Measurements from ENCODE around the gene PAFAH1B1. TPM values are rescaled to one million over a fixed set of nuclear protein-coding genes. Genes with fewer than 3 reads are reported as not detected.

Gene PAFAH1B1
- total RNA-seq, 2 donors from 2014 or later, result 102 to 164 TPM

DNA sequence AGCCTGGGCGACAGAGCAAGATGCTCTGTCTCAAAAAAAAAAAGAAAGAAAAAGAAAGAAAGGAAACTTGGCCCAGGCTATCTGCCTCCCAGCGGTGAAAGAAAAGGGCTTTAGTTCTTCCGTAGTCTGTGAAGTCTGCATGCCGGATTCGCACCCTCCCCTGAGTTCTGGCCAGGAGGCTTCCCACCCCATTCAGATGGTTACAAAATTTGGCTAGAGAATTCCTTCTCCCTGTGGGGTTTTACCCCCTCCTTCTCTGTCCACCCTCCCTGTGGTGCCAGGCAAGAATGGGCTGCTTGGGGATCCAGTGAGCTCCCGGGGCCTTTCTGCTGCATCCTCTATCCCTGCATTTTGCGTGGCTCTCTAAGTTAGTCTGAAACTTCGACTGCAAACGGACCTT lies 37.8 kb downstream of the PAFAH1B1 start:
- no peaks in the 10 kb centered on the region for H3K36me3 ChIP-seq
- H3K27ac ChIP-seq, result no peak overlapping the region
- no peak for TF ChIP-seq CTCF (IDR thresholded peaks at IDR 0.05)
- ATAC-seq (ENCODE audit: insufficient number of reproducible peaks, low FRiP score, low read depth) (no peak), DNase-seq (ENCODE audit: low spot score) (no peak)
- peaks cover 27 to 61% of the 10 kb centered on the region in 2 donors for H3K4me1 ChIP-seq (ENCODE audit: control insufficient read depth in 1 of 2, low read depth in 2 of 2)
- H3K27me3 ChIP-seq (replicated peaks; ENCODE audit: insufficient read depth), result no peaks in the 10 kb centered on the region
- no peak overlapping the region for H3K4me3 ChIP-seq
- H3K9me3 ChIP-seq, result no peaks in the 10 kb centered on the region

DNA sequence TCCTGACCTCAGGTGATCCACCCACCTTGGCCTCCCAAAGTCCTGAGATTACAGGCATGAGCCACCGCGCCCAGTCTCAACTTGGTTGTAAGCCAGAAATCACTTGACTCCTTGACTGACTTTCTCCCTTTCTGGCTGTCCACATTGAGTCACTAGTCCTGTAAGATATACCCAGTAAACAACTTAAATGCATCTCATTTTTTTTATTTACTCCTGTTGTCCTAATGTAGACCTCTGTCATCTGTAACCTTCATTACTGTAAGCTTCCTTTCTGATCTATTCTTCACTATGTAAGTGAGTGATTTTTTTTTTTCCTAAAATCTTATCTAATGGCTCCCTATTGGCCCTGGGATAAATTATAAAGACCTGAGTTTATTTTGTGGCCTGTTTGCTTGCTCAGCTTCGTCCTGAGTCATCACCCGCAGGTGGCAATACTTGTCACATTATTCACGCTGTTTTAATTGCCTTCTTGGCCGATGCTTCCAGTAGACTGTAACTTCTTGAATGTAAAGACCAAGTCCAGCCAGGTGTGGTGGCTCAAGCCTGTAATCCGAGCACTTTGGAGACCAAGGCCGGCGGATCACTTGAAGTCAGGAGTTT lies 41.0 kb downstream of the PAFAH1B1 start:
- Histone ChIP-seq H3K27ac (no peak overlapping the region), H3K4me3 (no peak overlapping the region), H3K36me3 (peaks cover 7% of the 10 kb centered on the region), H3K4me1 (ENCODE audit: control insufficient read depth in 1 of 2, low read depth in 2 of 2) (peaks cover 32 to 62% of the 10 kb centered on the region in 2 donors), H3K9me3 (no peaks in the 10 kb centered on the region), H3K27me3 (replicated peaks; ENCODE audit: insufficient read depth) (no peaks in the 10 kb centered on the region)
- no peak for DNase-seq (ENCODE audit: low spot score)
- no peak for ATAC-seq (ENCODE audit: insufficient number of reproducible peaks, low FRiP score, low read depth)
- TF ChIP-seq CTCF (IDR thresholded peaks at IDR 0.05), result no peak

- H3K4me1 ChIP-seq (ENCODE audit: control insufficient read depth in 1 of 2, low read depth in 2 of 2), result peaks cover 28 to 55% of the 10 kb centered on the region in 2 donors
- DNase-seq (ENCODE audit: low spot score), result no peak
- no peak for TF ChIP-seq CTCF (IDR thresholded peaks at IDR 0.05)
- H3K36me3 ChIP-seq, result peaks cover 7% of the 10 kb centered on the region
- H3K9me3 ChIP-seq, result no peaks in the 10 kb centered on the region
- H3K27ac ChIP-seq, result no peak overlapping the region
- no peaks in the 10 kb centered on the region for H3K27me3 ChIP-seq (replicated peaks; ENCODE audit: insufficient read depth)
- ATAC-seq (ENCODE audit: insufficient number of reproducible peaks, low FRiP score, low read depth), result no peak
- H3K4me3 ChIP-seq, result no peak overlapping the region
Observed at GRCh38 chr17:2635241-2635640, 41.8 kb downstream of the PAFAH1B1 start.

DNA sequence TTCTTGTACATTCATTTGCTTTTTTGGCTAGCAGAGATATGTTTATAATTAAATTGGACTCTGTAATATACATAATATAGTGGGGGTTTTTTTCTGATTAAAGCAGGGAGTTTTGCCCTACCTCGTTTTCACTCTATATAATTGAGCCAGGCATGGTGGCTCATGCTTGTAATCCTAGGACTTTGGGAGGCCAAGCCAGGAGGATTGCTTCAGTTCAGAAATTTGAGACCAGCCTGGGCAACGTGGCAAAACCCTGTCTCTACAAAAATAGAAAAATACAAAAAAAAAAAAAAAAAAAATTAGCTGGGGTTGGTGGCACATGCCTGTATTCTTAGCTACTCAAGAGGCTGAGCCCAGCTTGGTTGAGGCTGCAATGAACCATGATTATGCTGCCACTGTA lies 42.2 kb downstream of the PAFAH1B1 start:
- Histone ChIP-seq H3K9me3 (no peaks in the 10 kb centered on the region), H3K36me3 (peaks cover 7% of the 10 kb centered on the region), H3K4me3 (no peak overlapping the region), H3K27me3 (replicated peaks; ENCODE audit: insufficient read depth) (no peaks in the 10 kb centered on the region), H3K27ac (no peak overlapping the region), H3K4me1 (ENCODE audit: control insufficient read depth in 1 of 2, low read depth in 2 of 2) (peaks cover 25 to 50% of the 10 kb centered on the region in 2 donors)
- ATAC-seq (ENCODE audit: insufficient number of reproducible peaks, low FRiP score, low read depth) (no peak), DNase-seq (ENCODE audit: low spot score) (no peak)
- TF ChIP-seq CTCF (IDR thresholded peaks at IDR 0.05), result no peak

GRCh38 chr17:2636169-2636930 lies 42.9 kb downstream of the PAFAH1B1 start:
- H3K4me1 ChIP-seq (ENCODE audit: control insufficient read depth in 1 of 2, low read depth in 2 of 2), result peaks cover 21 to 43% of the 10 kb centered on the region in 2 donors
- ATAC-seq (ENCODE audit: insufficient number of reproducible peaks, low FRiP score, low read depth), result no peak

More at GRCh38 chr17:2636169-2636930, 42.9 kb downstream of the PAFAH1B1 start:
- DNase-seq (ENCODE audit: low spot score), result no peak
- TF ChIP-seq CTCF (IDR thresholded peaks at IDR 0.05), result no peak
- no peak overlapping the region for H3K4me3 ChIP-seq
- no peaks in the 10 kb centered on the region for H3K27me3 ChIP-seq (replicated peaks; ENCODE audit: insufficient read depth)
- no peaks in the 10 kb centered on the region for H3K9me3 ChIP-seq
- H3K27ac ChIP-seq, result no peak overlapping the region
- peaks cover 7% of the 10 kb centered on the region for H3K36me3 ChIP-seq
